HG03135 (cell line): ENCODE measurements around the gene PTPRT.

Source experiments
- ATAC-seq: cut with Tn5 transposase; IDR thresholded peaks from one replicate; pipeline ENCODE4 v1.9.1; 2021; ENCODE audit warnings: mild to moderate bottlenecking, moderate library complexity; ENCODE audit not compliant: unreplicated experiment

PTPRT gene

GRCh38 chr20:42095221-42095620, 1094.5 kb downstream of the PTPRT start:
- no peak for ATAC-seq

- ATAC-seq = no peak
These were observed 1095.9 kb downstream of the PTPRT start for GRCh38 chr20:42093542-42094440.

GRCh38 chr20:42093041-42093440, 1096.7 kb downstream of the PTPRT start:
- ATAC-seq = no peak

GRCh38 chr20:42085366-42085765, 1104.3 kb downstream of the PTPRT start:
- no peak for ATAC-seq

- ATAC-seq = no peak
These were observed 1106.4 kb downstream of the PTPRT start for GRCh38 chr20:42083280-42083679.

- no peak for ATAC-seq
These were observed 1107.1 kb downstream of the PTPRT start for GRCh38 chr20:42082611-42083010.

GRCh38 chr20:42080956-42081355, 1108.8 kb downstream of the PTPRT start:
- ATAC-seq = no peak

- no peak for ATAC-seq
These were observed 1114.8 kb downstream of the PTPRT start for GRCh38 chr20:42074944-42075343.

GRCh38 chr20:42067596-42067995, 1122.1 kb downstream of the PTPRT start:
- no peak for ATAC-seq

- no peak for ATAC-seq
These were observed 1122.5 kb downstream of the PTPRT start for GRCh38 chr20:42067174-42067573.

GRCh38 chr20:42063141-42063540, 1126.6 kb downstream of the PTPRT start:
- no peak for ATAC-seq

GRCh38 chr20:42053350-42053749, 1136.4 kb downstream of the PTPRT start:
- no peak for ATAC-seq

GRCh38 chr20:42051921-42052320, 1137.8 kb downstream of the PTPRT start:
- ATAC-seq = no peak

GRCh38 chr20:42046371-42047085, 1143.2 kb downstream of the PTPRT start:
- ATAC-seq = no peak

- ATAC-seq = no peak
These were observed 1145.8 kb downstream of the PTPRT start for GRCh38 chr20:42043921-42044320.

GRCh38 chr20:42041000-42041565, 1148.6 kb downstream of the PTPRT start:
- no peak for ATAC-seq

GRCh38 chr20:42027746-42028268, 1161.9 kb downstream of the PTPRT start:
- no peak for ATAC-seq

GRCh38 chr20:42026599-42026998, 1163.1 kb downstream of the PTPRT start:
- no peak for ATAC-seq

GRCh38 chr20:42024653-42025052, 1165.1 kb downstream of the PTPRT start:
- no peak for ATAC-seq
